Neural progenitor cell (in vitro differentiated cells): ENCODE data around the gene JAZF1. TPM values are rescaled to one million over a fixed set of nuclear protein-coding genes. Genes with fewer than 3 reads are reported as not detected.

ENCODE experiments used
- DNase-seq: peaks from one replicate; pipeline ENCODE4 v3.0.0-alpha.2; 2016; ENCODE audit warnings: low spot score
- H2AFZ ChIP-seq: fragments of 200-600 bp; sonication (generic); replicated peaks from 2 replicates; pipeline ENCODE4 v1.6.1; 2016; ENCODE audit warnings: antibody characterized with exemption
- H3F3A ChIP-seq: fragments of 200-600 bp; sonication (generic); 2 replicates; pipeline ENCODE4 v1.6.1; 2016; ENCODE audit warnings: antibody characterized with exemption, low read depth
- H3K27ac ChIP-seq: fragments of 200-600 bp; sonication (generic); 2 replicates; pipeline ENCODE4 v1.5.1; 2016; ENCODE audit warnings: mild to moderate bottlenecking
- H3K27me3 ChIP-seq: fragments of 200-600 bp; sonication (generic); 2 replicates; pipeline ENCODE4 v1.6.1; 2016; ENCODE audit warnings: mild to moderate bottlenecking, moderate library complexity
- H3K36me3 ChIP-seq: fragments of 200-600 bp; sonication (generic); 2 replicates; pipeline ENCODE4 v1.5.1; 2016
- H3K4me1 ChIP-seq: fragments of 200-600 bp; sonication (generic); 2 replicates; pipeline ENCODE4 v1.6.1; 2016; ENCODE audit warnings: mixed run types
- H3K4me2 ChIP-seq: fragments of 200-600 bp; sonication (generic); 2 replicates; pipeline ENCODE4 v1.6.1; 2016
- H3K4me3 ChIP-seq: fragments of 200-600 bp; sonication (generic); 2 replicates; pipeline ENCODE4 v1.5.1; 2016
- H3K79me2 ChIP-seq: fragments of 200-600 bp; sonication (generic); 2 replicates; pipeline ENCODE4 v1.6.1; 2016; ENCODE audit warnings: low read depth
- H3K9ac ChIP-seq: fragments of 200-600 bp; sonication (generic); 2 replicates; pipeline ENCODE4 v1.6.1; 2016
- H3K9me3 ChIP-seq: fragments of 200-600 bp; sonication (generic); 2 replicates; pipeline ENCODE4 v1.5.1; 2016; ENCODE audit warnings: low read depth
- H4K20me1 ChIP-seq: fragments of 200-600 bp; sonication (generic); 2 replicates; pipeline ENCODE4 v1.6.1; 2016; ENCODE audit warnings: low read depth
- H3K27ac Mint-ChIP-seq: 3 replicates; pipeline ENCODE4 v1.8.0; 2021; ENCODE audit warnings: mixed read lengths
- H3K27me3 Mint-ChIP-seq: 2 replicates; pipeline ENCODE4 v1.8.0; 2022; ENCODE audit warnings: low read depth, mild to moderate bottlenecking, inconsistent platforms, moderate library complexity, mixed read lengths; ENCODE audit not compliant: insufficient read depth
- H3K36me3 Mint-ChIP-seq: 3 replicates; pipeline ENCODE4 v1.8.0; 2021; ENCODE audit warnings: mixed read lengths
- H3K4me1 Mint-ChIP-seq: 3 replicates; pipeline ENCODE4 v1.8.0; 2021; ENCODE audit warnings: mixed read lengths
- H3K4me3 Mint-ChIP-seq: 3 replicates; pipeline ENCODE4 v1.8.0; 2021; ENCODE audit warnings: mild to moderate bottlenecking, moderate library complexity, mixed read lengths
- H3K9me3 Mint-ChIP-seq: 3 replicates; pipeline ENCODE4 v1.8.0; 2020; ENCODE audit warnings: mixed read lengths
- EZH2 ChIP-seq: fragments of 200-600 bp; sonication (generic); IDR thresholded peaks from 2 replicates; pipeline ENCODE4 v1.6.1; 2017; ENCODE audit warnings: antibody characterized with exemption, mild to moderate bottlenecking, moderate library complexity
- EZH2phosphoT487 ChIP-seq: fragments of 200-600 bp; sonication (generic); IDR thresholded peaks from 2 replicates; pipeline ENCODE4 v1.6.1; 2017; ENCODE audit warnings: antibody characterized with exemption
- total RNA-seq: library from RNA; depleted of rRNA; stranded (reverse); fragments of >200 nt; gene quantifications from 2 replicates; pipeline ENCODE4 v1.2.3, GENCODE V29; 2015; ENCODE audit warnings: low replicate concordance
- TF ChIP-seq, protein P1 (sequence below): fragments of 200-600 bp; sonication (generic); IDR thresholded peaks from 2 replicates; pipeline ENCODE4 v1.5.1; 2017; ENCODE audit warnings: antibody characterized with exemption, mild to moderate bottlenecking

Gene JAZF1
- total RNA-seq, 1 donor from 2014 or later, result 3.1 TPM

DNA sequence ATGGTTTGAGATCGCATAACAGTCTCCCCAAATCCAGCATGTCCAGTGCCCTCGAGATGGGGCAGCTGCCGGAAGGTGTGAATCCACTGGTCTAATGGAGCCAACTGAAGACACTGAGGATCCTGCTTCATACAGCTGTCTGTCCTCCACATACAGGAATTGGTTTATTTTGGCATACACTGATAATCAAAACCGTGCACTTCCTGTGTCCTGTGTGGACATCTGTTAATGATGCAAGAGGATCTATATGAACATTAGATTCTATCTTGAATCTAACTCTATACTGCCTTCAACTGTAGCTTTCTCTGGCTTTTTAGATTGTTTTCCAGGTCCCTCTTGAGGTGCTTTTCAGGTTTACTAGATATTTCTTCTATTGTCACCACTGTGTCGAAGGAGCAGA lies 3.0 kb upstream of the JAZF1 start:
- Histone ChIP-seq H3F3A (peaks cover 7% of the 10 kb centered on the region), H3K4me1 (no peaks in the 10 kb centered on the region), H3K27ac (no peak overlapping the region), H3K36me3 (no peaks in the 10 kb centered on the region), H3K4me3 (no peak overlapping the region), H3K79me2 (no peaks in the 10 kb centered on the region), H3K27me3 (peaks cover 32% of the 10 kb centered on the region), H3K9me3 (no peaks in the 10 kb centered on the region), H2AFZ (no peak overlapping the region), H3K4me2 (no peak overlapping the region), H4K20me1 (no peaks in the 10 kb centered on the region), H3K9ac (no peak overlapping the region)
- Mint-ChIP-seq H3K27ac (no peak overlapping the region), H3K9me3 (peaks cover 2% of the 10 kb centered on the region), H3K4me1 (peaks cover 13% of the 10 kb centered on the region), H3K36me3 (peaks cover 2% of the 10 kb centered on the region), H3K27me3 (peaks cover 11% of the 10 kb centered on the region), H3K4me3 (no peak overlapping the region)
- TF ChIP-seq EZH2 (no peak), EZH2phosphoT487 (no peak)
- TF ChIP-seq, protein P1, sequence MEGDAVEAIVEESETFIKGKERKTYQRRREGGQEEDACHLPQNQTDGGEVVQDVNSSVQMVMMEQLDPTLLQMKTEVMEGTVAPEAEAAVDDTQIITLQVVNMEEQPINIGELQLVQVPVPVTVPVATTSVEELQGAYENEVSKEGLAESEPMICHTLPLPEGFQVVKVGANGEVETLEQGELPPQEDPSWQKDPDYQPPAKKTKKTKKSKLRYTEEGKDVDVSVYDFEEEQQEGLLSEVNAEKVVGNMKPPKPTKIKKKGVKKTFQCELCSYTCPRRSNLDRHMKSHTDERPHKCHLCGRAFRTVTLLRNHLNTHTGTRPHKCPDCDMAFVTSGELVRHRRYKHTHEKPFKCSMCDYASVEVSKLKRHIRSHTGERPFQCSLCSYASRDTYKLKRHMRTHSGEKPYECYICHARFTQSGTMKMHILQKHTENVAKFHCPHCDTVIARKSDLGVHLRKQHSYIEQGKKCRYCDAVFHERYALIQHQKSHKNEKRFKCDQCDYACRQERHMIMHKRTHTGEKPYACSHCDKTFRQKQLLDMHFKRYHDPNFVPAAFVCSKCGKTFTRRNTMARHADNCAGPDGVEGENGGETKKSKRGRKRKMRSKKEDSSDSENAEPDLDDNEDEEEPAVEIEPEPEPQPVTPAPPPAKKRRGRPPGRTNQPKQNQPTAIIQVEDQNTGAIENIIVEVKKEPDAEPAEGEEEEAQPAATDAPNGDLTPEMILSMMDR, result no peak
- no peak for DNase-seq

DNA sequence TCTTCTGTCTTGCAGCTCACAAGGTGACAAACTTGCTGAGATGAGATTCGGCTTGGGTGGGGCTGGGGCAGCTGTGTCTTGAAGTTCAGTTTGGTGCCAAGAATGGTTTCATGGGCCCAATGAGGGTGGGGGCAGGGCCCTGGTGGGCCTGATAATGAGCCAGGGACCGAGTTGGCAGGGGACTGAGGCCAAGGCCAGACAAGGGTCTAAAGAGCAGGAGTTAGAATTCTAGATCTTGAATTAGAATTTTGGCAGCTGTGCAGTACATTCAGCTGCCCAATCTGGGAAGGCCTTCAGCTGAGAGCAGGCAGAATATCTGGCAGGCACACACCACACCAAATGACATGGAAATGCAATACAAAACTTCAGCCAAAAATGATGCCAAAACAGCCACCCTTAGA lies 1.5 kb upstream of the JAZF1 start:
- H3K4me3 Mint-ChIP-seq, result peak overlapping the region; percentile 54

DNA sequence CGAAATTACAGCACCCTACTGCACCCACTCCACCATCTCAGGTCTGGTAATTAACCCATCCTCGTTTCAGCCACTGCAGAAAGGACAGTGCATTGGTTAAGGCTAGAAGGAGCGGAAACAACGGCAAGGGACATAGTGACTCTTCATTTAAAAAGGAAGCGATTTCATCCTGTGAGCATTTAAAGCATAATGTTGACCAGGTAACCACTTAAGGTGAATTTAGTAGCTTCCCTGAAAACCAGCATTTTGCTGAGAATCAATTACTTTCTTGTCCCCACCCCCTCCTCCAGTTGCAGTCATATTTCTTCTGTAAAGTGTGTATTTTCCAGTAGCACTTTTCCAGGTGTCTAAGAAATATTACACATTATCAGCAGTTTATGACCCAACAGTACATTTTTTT lies 821 bp upstream of the JAZF1 start:
- Mint-ChIP-seq H3K4me3 (peak overlapping the region; percentile 97), H3K4me1 (peaks cover 10% of the 10 kb centered on the region), H3K36me3 (peaks cover 2% of the 10 kb centered on the region), H3K9me3 (peaks cover 2% of the 10 kb centered on the region), H3K27ac (no peak overlapping the region), H3K27me3 (peaks cover 12% of the 10 kb centered on the region)
- Histone ChIP-seq H3K27me3 (peaks cover 53% of the 10 kb centered on the region), H3K4me2 (no peak overlapping the region), H3K27ac (no peak overlapping the region), H3F3A (peaks cover 7% of the 10 kb centered on the region), H3K79me2 (no peaks in the 10 kb centered on the region), H4K20me1 (no peaks in the 10 kb centered on the region), H3K9me3 (no peaks in the 10 kb centered on the region), H3K4me1 (no peaks in the 10 kb centered on the region), H2AFZ (no peak overlapping the region), H3K4me3 (peak overlapping the region; percentile 78), H3K36me3 (no peaks in the 10 kb centered on the region), H3K9ac (no peak overlapping the region)
- TF ChIP-seq EZH2phosphoT487 (no peak), EZH2 (no peak)
- TF ChIP-seq, protein P1, result no peak
- no peak for DNase-seq

More for the DNA sequence above, 1.5 kb upstream of the JAZF1 start:
- Histone ChIP-seq H4K20me1 (no peaks in the 10 kb centered on the region), H3K4me1 (no peaks in the 10 kb centered on the region), H3K9ac (no peak overlapping the region), H2AFZ (no peak overlapping the region), H3K4me3 (no peak overlapping the region), H3K27me3 (peaks cover 48% of the 10 kb centered on the region), H3K4me2 (no peak overlapping the region), H3K79me2 (no peaks in the 10 kb centered on the region), H3K27ac (no peak overlapping the region), H3F3A (peaks cover 7% of the 10 kb centered on the region), H3K36me3 (no peaks in the 10 kb centered on the region), H3K9me3 (no peaks in the 10 kb centered on the region)
- H3K9me3 Mint-ChIP-seq, result peaks cover 2% of the 10 kb centered on the region
- H3K4me1 Mint-ChIP-seq, result peaks cover 14% of the 10 kb centered on the region
- H3K36me3 Mint-ChIP-seq, result peaks cover 2% of the 10 kb centered on the region
- DNase-seq, result no peak
- no peak overlapping the region for H3K27ac Mint-ChIP-seq
- peaks cover 12% of the 10 kb centered on the region for H3K27me3 Mint-ChIP-seq
- TF ChIP-seq EZH2 (no peak), EZH2phosphoT487 (no peak)
- TF ChIP-seq, protein P1, result no peak
